ENCODE results near the gene GHRL. TPM values are rescaled to one million over a fixed set of nuclear protein-coding genes. Genes with fewer than 3 reads are reported as not detected.

Gene GHRL
- total RNA-seq, 1 experiment from 2014 or later, result 2.0 TPM

DNA sequence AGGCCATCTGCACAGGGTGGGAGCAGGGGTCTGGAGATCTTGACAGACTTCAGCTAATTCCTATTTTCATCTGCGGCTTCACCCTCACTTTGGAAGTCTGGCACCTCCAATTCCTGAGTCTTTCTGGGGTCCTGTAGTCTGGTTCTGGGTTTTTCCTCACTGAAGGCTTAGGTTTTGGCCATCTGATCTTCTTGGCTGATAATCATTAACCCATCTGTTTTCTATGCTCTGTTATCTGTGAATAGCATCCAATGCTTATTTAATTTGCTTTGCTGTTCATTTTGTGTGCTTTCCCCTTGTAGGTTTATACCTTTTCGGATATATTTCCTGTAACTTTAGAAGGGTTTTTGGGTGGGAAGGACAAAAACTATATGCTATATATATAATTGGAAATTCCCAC is 26.9 kb downstream of the GHRL start:
- Histone ChIP-seq H3K27me3 (replicated peaks; ENCODE audit: insufficient read depth, low read depth, low read length, poor library complexity) (no peaks in the 10 kb centered on the region), H3K4me3 (ENCODE audit: low read depth, low read length, poor library complexity, severe bottlenecking) (no peak overlapping the region), H3K36me3 (ENCODE audit: insufficient read depth, low read length, poor library complexity, severe bottlenecking) (peaks cover 38% of the 10 kb centered on the region), H3K4me1 (ENCODE audit: insufficient read depth, low read length, poor library complexity, severe bottlenecking) (no peaks in the 10 kb centered on the region), H3K9me3 (ENCODE audit: low read depth, low read length, poor library complexity, severe bottlenecking) (no peaks in the 10 kb centered on the region), H3K27ac (ENCODE audit: low read depth, low read length, poor library complexity, severe bottlenecking) (no peak overlapping the region)
- CTCF ChIA-PET, result no interaction called here
- POLR2A ChIA-PET (ENCODE audit: low non-redundant PET), result no interaction called here
- no peak for DNase-seq (ENCODE audit: low spot score)
- intact Hi-C loops (cut with micrococcal nuclease; ENCODE audit: unreplicated experiment), result no loop called here
- TF ChIP-seq EZH2 (IDR thresholded peaks at IDR 0.05; ENCODE audit: borderline replicate concordance, low read depth, low read length, poor library complexity, severe bottlenecking), result no peak
- TF ChIP-seq, protein P1, sequence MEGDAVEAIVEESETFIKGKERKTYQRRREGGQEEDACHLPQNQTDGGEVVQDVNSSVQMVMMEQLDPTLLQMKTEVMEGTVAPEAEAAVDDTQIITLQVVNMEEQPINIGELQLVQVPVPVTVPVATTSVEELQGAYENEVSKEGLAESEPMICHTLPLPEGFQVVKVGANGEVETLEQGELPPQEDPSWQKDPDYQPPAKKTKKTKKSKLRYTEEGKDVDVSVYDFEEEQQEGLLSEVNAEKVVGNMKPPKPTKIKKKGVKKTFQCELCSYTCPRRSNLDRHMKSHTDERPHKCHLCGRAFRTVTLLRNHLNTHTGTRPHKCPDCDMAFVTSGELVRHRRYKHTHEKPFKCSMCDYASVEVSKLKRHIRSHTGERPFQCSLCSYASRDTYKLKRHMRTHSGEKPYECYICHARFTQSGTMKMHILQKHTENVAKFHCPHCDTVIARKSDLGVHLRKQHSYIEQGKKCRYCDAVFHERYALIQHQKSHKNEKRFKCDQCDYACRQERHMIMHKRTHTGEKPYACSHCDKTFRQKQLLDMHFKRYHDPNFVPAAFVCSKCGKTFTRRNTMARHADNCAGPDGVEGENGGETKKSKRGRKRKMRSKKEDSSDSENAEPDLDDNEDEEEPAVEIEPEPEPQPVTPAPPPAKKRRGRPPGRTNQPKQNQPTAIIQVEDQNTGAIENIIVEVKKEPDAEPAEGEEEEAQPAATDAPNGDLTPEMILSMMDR (conservative IDR thresholded peaks at IDR 0.05; ENCODE audit: low read depth, low read length), result no peak
- no TSS peak for BruUV-seq (replicated peaks)

- Histone ChIP-seq H3K4me3 (ENCODE audit: low read depth, low read length, poor library complexity, severe bottlenecking) (no peak overlapping the region), H3K27me3 (replicated peaks; ENCODE audit: insufficient read depth, low read depth, low read length, poor library complexity) (no peaks in the 10 kb centered on the region), H3K9me3 (ENCODE audit: low read depth, low read length, poor library complexity, severe bottlenecking) (no peaks in the 10 kb centered on the region), H3K4me1 (ENCODE audit: insufficient read depth, low read length, poor library complexity, severe bottlenecking) (no peaks in the 10 kb centered on the region), H3K27ac (ENCODE audit: low read depth, low read length, poor library complexity, severe bottlenecking) (no peak overlapping the region), H3K36me3 (ENCODE audit: insufficient read depth, low read length, poor library complexity, severe bottlenecking) (peaks cover 33% of the 10 kb centered on the region)
- peak; percentile 37 for DNase-seq (ENCODE audit: low spot score)
- ChIA-PET CTCF (interaction anchor here (0.9 kb wide), 1 partner anchor 17 kb away, joined by 4 read pairs; no protein-coding TSS in a partner anchor), POLR2A (ENCODE audit: low non-redundant PET) (no interaction called here)
- no TSS peak for BruUV-seq (replicated peaks)
- TF ChIP-seq, protein P1 (conservative IDR thresholded peaks at IDR 0.05; ENCODE audit: low read depth, low read length), result peak; percentile 48
- no peak for TF ChIP-seq EZH2 (IDR thresholded peaks at IDR 0.05; ENCODE audit: borderline replicate concordance, low read depth, low read length, poor library complexity, severe bottlenecking)
- intact Hi-C loops (cut with micrococcal nuclease; ENCODE audit: unreplicated experiment), result no loop called here
These were observed 28.9 kb downstream of the GHRL start for GRCh38 chr3:10263646-10264363.

DNA sequence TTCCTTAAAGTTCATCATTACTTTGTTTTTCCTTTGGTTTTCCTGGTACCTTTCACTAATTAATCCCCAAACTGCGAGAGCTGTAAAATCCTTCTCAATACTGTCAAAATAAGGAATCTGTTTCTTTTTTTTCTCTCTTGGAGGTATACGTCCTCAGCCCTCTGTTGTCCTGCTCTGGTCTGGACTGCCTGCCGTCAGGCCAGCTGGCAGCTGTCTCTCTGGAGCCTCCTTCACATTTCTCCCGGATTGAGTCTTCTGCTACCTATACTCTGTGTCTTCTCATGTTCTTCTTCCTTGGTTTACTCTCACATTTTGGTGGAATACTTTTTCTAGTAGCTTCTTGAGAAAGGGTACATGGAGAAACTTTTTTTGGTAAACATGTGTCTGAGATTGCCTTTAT is 30.7 kb downstream of the GHRL start:
- intact Hi-C loops (cut with micrococcal nuclease; ENCODE audit: unreplicated experiment), result no loop called here
- Histone ChIP-seq H3K9me3 (ENCODE audit: low read depth, low read length, poor library complexity, severe bottlenecking) (no peaks in the 10 kb centered on the region), H3K27me3 (replicated peaks; ENCODE audit: insufficient read depth, low read depth, low read length, poor library complexity) (no peaks in the 10 kb centered on the region), H3K4me3 (ENCODE audit: low read depth, low read length, poor library complexity, severe bottlenecking) (no peak overlapping the region), H3K36me3 (ENCODE audit: insufficient read depth, low read length, poor library complexity, severe bottlenecking) (peaks cover 24% of the 10 kb centered on the region), H3K27ac (ENCODE audit: low read depth, low read length, poor library complexity, severe bottlenecking) (no peak overlapping the region), H3K4me1 (ENCODE audit: insufficient read depth, low read length, poor library complexity, severe bottlenecking) (no peaks in the 10 kb centered on the region)
- CTCF ChIA-PET, result no interaction called here
- POLR2A ChIA-PET (ENCODE audit: low non-redundant PET), result no interaction called here
- DNase-seq (ENCODE audit: low spot score), result no peak
- TF ChIP-seq EZH2 (IDR thresholded peaks at IDR 0.05; ENCODE audit: borderline replicate concordance, low read depth, low read length, poor library complexity, severe bottlenecking), result no peak
- TF ChIP-seq, protein P1 (conservative IDR thresholded peaks at IDR 0.05; ENCODE audit: low read depth, low read length), result no peak
- no TSS peak for BruUV-seq (replicated peaks)

All from A673 (cell line).